Stimulated activated naive CD8-positive, alpha-beta T cell treated with anti-CD3 and anti-CD28 coated beads, Interleukin-15, Interleukin-2, amounts not matched to agents 100 U/mL and 50 U/mL, for 24 hours (primary cell): ENCODE data around the gene TAAR2.
"Not testable (repeated sequence)": the region's sequence is repeated elsewhere in the genome, so short reads cannot be mapped to it uniquely, and the experiment has no call there.

Experiments
- ATAC-seq: fragments of 150-1000 bp; cut with Tn5 transposase; one replicate; pipeline ENCODE4 v1.10.0; 2021
- DNase-seq: peaks from one replicate; pipeline ENCODE4 v3.0.0; 2021

Gene TAAR2

GRCh38 chr6:132612449-132613108 is 11.5 kb downstream of the TAAR2 start:
- ATAC-seq (no peak), DNase-seq (no peak)

- no peak for DNase-seq
- ATAC-seq = no peak
Observed at GRCh38 chr6:132611616-132612015, 12.5 kb downstream of the TAAR2 start.

- DNase-seq (no peak), ATAC-seq (no peak)
Observed at GRCh38 chr6:132607544-132608233, 16.4 kb downstream of the TAAR2 start.

- ATAC-seq = no peak
Observed at GRCh38 chr6:132604635-132605152, 19.4 kb downstream of the TAAR2 start.

GRCh38 chr6:132600900-132601299 is 23.2 kb downstream of the TAAR2 start:
- not testable (repeated sequence) for ATAC-seq, DNase-seq

More at GRCh38 chr6:132604635-132605152, 19.4 kb downstream of the TAAR2 start:
- DNase-seq = no peak

- ATAC-seq (no peak), DNase-seq (no peak)
Observed at GRCh38 chr6:132598473-132598872, 25.6 kb downstream of the TAAR2 start.

- ATAC-seq (no peak), DNase-seq (no peak)
Observed at GRCh38 chr6:132596201-132596600, 27.9 kb downstream of the TAAR2 start.

GRCh38 chr6:132592855-132593254 is 31.2 kb downstream of the TAAR2 start:
- DNase-seq = no peak
- ATAC-seq = no peak

GRCh38 chr6:132590362-132590761 is 33.7 kb downstream of the TAAR2 start:
- ATAC-seq = no peak
- no peak for DNase-seq

- DNase-seq (no peak), ATAC-seq (no peak)
Observed at GRCh38 chr6:132589454-132589853, 34.6 kb downstream of the TAAR2 start, which contains the start of gene TAAR5. TSS of gene TAAR5 (minus strand) at chr6:132589741. CDS start at chr6:132589686, 55 bp downstream.

GRCh38 chr6:132587424-132587823 is 36.7 kb downstream of the TAAR2 start:
- ATAC-seq = no peak

GRCh38 chr6:132584698-132585097 is 39.4 kb downstream of the TAAR2 start:
- ATAC-seq = no peak
- no peak for DNase-seq

More at GRCh38 chr6:132587424-132587823, 36.7 kb downstream of the TAAR2 start:
- DNase-seq = no peak

- no peak for DNase-seq
- ATAC-seq = no peak
Observed at GRCh38 chr6:132571774-132572173, 52.3 kb downstream of the TAAR2 start.

- DNase-seq (no peak), ATAC-seq (no peak)
Observed at GRCh38 chr6:132570221-132570777, 53.8 kb downstream of the TAAR2 start, which contains the start of gene TAAR6. TSS of gene TAAR6 (plus strand) at chr6:132570322. CDS start at chr6:132570322, 0 bp downstream.

- no peak for DNase-seq
- no peak for ATAC-seq
Observed at GRCh38 chr6:132569170-132569569, 54.9 kb downstream of the TAAR2 start.

- ATAC-seq = no peak
- DNase-seq = no peak
Observed at GRCh38 chr6:132568611-132569010, 55.5 kb downstream of the TAAR2 start.

GRCh38 chr6:132567566-132567965 is 56.5 kb downstream of the TAAR2 start:
- DNase-seq (no peak), ATAC-seq (no peak)
